ENCODE measurements around the gene KRAS.

The KRAS gene

DNA sequence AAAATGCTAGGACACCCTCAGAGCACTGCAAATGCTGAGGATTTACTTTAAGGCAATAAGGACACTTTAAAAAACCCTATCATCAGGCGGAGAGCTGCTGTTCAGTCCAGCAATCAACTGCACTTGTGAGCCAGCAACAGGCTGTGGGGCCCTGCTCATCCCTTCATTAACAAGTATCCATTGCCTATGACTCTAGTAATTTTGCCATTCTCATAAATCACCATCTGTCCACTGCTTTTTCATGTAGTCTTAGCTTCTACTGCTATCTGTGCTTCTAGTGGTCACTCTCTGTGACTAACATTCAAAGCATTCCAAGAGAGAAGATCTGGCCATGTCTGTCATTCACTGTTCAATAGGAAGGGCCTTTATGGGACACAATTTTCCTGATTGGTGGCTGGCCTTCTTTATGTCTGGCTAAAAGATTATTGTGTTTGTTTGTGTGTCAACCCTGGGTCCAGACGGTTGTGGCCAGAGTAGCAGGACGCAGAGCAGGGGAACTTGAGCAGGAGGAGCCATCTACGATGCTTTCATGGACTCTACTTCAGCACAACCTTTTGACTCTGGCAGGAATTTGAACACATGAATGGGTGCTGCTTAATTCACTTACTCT lies 3.6 kb upstream of the KRAS start:
- no peak for DNase-seq (ENCODE audit: low read depth)

DNA sequence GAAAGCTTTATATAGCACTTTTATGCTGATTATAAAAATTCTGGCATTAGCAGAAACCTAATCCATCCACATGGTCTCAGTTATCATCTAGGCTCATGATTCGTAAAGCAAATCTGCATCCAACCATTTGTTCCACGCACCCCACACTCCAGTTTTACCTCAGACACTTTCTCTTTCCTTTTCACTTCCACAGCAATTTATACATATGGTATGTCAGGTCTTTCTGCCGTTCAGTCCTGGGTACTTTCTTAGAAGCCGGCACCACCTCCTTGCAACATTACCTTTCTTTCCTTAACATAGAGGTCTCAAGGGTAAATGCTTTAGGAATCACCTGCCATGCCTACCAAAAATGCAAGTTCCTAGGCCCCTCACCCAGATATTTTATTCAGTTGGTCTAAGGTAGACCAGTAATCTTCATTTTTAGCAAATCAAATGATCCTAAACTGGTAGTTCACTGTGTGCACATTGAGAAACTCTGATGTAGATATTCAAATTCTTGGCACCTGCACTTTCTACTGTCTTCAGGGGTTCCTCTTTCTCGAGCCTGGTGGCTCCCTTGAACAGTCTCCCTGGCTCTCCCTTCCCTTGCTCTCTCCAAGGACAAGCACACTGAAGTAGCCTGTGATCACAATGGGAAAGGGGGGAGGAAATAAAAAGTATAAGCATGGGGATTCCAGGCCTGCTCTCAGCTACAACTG lies 2.8 kb upstream of the KRAS start:
- no peak for DNase-seq (ENCODE audit: low read depth)

DNA sequence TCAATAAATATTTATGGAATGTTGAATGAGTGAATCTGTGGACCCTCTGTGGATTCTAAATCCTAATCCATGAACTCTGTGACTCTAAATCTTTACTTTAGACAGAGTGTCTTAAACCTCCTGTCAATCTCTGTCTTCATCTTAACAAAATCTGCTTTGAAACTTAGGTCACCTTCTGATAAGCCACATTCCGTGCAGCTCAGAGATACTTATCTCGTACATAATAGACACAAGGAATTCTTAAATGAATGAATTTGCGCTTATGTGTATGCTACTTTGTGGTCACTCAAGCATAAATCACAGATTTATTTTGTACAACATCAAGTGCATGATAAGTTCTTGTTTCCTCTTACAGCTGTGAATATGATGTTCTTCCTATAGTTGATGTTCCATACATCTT lies 2.2 kb upstream of the KRAS start:
- no peak for DNase-seq (ENCODE audit: low read depth)

- no peak for DNase-seq (ENCODE audit: low read depth)
These were observed 1.0 kb upstream of the KRAS start for GRCh38 chr12:25251769-25252168.

DNA sequence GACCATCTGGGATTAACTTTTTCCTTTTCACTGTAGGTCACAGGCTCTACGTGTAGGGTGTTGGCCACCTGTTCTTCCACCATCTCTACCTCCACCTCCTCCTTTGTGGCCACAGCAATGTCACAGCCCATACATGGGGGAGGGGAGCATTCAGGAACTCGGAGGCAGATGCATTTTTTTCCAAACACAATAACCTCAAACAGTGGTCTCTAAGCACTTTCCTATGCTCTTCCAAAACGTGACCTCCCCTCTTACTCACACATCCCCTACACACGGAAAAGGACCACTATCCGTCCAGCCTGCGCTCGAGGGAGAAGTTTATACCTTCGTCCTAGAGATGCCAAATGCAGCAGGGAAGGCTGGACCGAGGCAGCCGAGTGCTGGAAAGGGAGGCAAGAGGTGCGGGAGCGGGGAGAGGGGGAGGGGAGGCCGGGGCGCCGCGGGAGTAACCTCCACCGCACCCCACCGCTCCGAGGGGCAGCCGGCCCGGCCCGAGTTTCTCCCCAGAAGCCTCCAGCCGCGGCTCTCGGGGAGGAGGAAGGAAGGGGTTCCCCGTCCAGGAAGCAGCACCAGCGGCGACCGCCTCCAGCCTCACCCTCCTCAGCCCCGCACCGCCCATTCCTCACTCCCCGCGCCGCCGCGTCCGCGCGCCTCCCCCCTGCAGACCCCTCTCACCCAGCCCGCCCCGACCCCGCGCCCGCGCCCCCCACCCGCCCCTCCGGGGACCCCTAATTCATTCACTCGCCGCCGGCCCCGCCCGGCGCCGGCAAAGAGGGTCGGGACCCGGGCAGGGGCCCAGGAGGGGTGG lies 594 bp downstream of the KRAS start:
- peak; percentile 38 for DNase-seq (ENCODE audit: low read depth)

- no peak for DNase-seq (ENCODE audit: low read depth)
These were observed 2.0 kb downstream of the KRAS start for GRCh38 chr12:25248732-25249131.

DNA sequence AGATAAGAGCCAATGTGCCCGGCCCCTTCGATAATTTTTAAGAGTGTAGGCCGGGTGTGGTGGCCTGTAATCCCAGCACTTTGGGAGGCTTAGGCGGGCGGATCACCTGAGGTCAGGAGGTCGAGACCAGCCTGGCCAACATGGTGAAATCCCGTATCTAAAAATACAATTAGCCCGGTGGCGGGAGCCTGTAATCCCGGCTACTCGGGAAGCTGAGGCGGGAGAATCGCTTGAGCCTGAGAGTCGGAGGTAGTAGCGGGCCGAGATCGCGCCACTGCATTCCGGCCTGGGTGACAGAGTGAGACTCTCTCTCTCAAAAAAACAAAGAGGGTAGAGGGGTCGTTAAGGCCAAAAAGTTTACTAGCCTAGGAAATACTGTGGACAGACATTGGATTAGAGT lies 2.6 kb downstream of the KRAS start:
- no peak for DNase-seq (ENCODE audit: low read depth)

GRCh38 chr12:25245491-25245890 lies 5.2 kb downstream of the KRAS start:
- no peak for DNase-seq (ENCODE audit: low read depth)

DNA sequence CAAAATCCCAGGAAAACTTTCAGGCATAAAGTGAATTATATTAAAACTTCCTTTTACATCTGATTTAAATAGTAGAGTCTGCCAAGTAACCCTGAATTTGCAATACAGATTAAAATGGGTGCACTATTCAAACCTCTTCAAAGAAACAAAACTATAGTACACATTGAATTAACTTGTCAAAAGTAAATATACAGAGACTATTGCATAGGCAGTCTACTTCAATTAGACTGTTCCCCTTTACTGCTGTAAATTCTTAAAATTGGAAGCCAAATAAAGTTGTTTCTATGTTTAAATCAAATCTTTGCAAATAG lies 7.1 kb downstream of the KRAS start:
- DNase-seq (ENCODE audit: low read depth), result no peak

GRCh38 chr12:25242981-25243679 lies 7.6 kb downstream of the KRAS start:
- no peak for DNase-seq (ENCODE audit: low read depth)

DNA sequence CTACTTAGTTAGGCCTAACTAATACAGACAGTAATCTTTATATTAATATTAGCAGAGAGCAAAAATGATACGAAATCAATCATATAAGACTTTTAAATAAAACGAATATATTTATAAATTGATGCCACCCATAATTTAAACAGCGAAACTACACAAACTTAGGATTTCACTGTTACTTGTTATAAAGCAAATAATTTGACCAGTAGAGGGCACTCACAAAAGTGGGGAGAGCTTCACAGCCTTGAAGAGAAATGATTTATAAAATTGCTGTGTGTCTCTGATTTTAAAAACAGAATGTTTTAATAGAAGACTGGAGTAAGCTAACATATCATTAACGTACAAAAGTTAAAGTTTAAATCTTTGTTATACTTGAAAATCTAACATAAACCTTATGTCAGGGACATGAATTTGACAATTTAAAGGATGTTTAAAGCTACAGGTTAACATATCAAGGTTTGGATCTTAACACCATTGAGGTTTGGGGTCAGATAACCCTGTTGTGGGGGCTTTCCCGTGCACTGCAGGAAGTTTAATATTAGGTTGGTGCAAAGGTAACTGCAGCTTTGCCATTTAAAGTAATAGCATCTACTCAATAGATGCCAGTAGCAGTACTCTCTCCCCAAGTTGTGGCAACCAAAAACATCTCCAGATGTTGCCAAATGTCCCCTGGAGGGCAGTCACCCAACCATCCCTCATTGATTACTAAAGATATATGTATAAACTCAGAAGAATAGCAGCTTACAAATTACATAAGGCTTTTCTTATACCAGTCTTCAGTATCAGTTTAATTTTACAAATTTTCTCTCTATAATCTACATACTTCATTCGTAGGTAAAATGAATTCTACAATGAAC lies 9.3 kb downstream of the KRAS start:
- DNase-seq (ENCODE audit: low read depth), result no peak

GRCh38 chr12:25236626-25237025 lies 14.1 kb downstream of the KRAS start:
- no peak for DNase-seq (ENCODE audit: low read depth)

DNA sequence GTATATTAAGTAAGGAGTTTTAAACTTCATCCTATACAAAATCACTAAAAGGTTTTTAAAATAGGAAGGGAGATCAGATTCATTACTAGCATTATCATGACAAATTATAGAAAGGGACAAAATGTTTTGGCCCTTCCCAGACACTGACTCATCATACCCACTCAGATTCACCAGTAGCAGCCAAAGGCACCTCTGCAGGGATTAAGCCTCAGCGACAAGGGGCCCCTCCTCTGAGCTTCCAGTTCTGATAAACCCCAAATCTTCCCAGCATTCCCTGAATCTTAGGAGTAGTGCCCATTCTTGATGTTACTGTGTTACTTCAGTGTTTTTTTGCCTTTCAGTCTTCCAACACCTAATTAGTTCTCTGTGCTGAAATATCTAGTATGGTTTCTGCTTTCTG lies 14.5 kb downstream of the KRAS start:
- no peak for DNase-seq (ENCODE audit: low read depth)

- DNase-seq (ENCODE audit: low read depth), result no peak
These were observed 37.4 kb downstream of the KRAS start for GRCh38 chr12:25213338-25213737.

DNA sequence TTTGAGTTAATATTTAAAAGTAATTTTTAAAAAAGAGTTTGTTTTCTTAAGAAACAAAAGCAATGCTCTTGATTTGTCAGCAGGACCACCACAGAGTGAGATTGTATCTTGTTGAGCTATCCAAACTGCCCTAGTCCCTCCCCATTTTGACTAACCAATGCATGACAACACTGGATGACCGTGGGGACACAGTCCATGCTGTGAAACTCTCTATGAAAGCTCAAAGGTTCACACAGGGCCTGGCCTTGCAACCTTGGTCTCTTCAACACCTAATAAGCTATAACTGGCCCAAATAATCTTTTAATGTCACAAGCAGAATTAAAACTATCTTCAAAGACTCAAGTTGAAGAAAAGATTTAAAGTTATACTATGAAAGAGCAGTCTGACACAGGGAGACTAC lies 42.2 kb downstream of the KRAS start:
- DNase-seq (ENCODE audit: low read depth), result no peak

DNA sequence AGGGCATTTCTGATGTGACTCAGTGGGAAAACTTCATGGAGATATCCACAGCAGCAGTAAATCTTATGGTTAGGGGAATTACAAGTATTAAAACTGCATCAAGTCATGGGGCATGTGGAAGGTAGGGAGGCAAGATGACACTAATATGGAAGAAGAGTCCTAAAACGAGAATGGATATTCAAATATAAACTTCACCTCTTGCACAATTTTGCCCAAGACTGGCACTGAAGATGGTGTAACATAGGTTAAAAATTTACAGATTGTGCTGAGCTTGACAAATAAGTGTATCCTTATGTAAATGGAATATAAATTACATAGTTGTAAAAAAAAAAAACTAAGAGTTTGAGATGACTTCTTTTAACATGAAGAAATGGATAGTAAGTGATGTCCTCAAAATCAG lies 42.9 kb downstream of the KRAS start:
- DNase-seq (ENCODE audit: low read depth), result no peak

DNA sequence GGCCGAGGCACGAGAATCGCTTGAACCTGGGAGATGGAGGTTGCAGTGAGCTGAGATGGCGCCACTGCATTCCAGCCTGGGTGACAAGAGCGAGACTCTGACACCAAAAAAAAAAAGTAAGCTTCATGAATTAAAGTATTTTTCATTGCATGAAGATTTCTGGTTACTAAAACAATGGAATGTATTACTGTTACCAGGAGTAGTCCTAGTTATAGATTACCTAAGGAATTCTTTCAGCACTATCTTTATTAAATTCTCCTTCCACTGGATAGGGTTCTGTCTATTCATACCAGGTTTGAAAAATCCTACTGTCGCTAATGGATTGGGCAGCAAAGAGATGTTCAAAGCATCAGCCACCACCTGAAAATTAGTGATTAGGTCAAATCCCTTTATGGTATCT lies 43.3 kb downstream of the KRAS start:
- no peak for DNase-seq (ENCODE audit: low read depth)

DNA sequence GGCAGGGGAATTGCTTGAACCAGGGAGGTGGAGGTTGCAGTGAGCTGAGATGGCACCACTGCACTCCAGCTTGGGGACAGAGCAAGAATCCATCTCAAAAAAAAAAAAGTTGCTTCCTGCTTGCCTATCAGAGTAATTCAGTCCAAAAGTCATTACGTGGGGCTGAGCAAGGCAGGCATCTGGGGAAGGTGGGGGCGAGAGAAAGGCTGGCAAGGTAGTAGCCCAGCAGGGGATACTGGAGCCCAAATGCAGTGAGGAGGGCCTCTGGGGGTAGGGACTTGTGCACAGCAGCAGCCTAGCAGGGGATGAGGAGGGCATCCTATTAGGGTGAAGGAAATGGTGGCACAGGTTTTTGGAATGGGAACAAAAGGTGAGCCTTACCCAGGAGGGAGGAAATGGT lies 48.6 kb downstream of the KRAS start:
- DNase-seq (ENCODE audit: low read depth), result no peak

GRCh38 chr12:25200703-25201102 lies 50.0 kb downstream of the KRAS start:
- no peak for DNase-seq (ENCODE audit: low read depth)

DNA sequence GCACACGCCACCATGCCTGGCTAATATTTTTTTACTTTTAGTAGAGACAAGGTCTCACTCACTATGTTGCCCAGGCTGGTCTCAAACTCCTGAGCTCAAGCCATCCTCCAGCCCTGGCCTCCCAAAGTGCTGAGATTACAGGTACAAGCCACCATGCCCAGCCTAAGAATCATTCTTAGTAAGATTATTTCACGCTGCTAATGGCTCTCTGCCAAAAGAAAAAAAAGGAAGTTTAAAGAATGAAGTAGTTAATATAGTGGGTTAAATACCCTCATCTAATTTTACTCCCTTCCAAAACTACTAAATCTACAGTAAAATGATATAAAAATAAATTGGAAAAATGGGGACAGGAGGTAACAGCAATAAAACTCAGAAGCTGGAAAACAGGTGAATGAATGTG lies 53.1 kb downstream of the KRAS start:
- no peak for DNase-seq (ENCODE audit: low read depth)

DNA sequence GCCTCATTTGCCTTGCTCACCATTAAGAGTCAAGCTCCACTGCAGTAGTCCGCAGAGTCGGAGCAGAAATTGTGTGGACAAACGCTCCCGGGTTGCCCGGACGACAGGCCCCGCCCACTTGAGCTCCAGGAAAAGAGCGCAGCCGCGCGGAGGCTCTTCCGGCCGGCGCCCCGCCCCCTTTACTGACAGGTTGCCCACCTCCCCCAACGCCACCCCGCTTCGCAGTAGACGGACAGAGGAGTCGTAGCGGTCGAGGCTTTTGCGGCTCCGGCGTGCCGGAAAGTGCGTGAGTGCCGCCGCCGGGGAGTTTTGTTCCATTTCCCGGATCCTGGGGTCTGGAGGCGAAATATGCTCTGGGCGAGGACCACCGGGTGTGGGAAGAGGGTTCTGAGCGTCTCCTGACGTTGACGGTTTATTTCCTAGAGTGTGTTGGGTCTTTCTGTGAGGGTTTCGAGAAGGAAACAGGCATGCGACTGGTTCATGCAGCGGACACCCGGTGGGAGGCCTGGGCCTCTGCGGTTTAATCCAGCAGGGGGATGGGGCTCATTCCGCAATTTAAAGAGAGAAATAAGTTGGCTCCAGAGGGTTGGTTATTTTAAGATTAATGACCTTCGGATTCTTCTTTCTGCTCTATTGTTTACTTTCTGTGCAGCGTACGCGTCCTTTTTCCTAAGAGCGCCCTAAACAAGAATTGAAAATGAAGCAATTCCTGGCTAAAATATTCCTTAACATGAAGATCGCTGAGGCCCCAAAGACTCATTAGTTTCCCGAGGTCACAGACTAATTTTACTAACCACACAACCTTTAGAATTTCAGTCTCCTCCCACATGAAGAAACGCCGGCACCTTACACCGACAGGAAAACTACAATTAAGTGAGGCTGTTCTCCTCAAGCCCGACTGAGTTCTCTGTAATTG lies 55.4 kb downstream of the KRAS start, which contains the start of the genes DNAI7 and ETFRF1:
Gene DNAI7 (minus strand): TSS at position 105 of the 916 bp plus-strand sequence. CDS start 82 bp downstream, at position 23.
Gene ETFRF1 (plus strand): TSS at position 182 of the 916 bp plus-strand sequence. CDS start 8,720 bp downstream, outside the sequence.
- peak; percentile 90 for DNase-seq (ENCODE audit: low read depth)

All from activated T-helper 1 cell treated with Interleukin-2 at 50 U/mL for 16 hours (primary cell).